Activated T-helper 17 cell treated with anti-CD3 and anti-CD28 coated beads, Interleukin-2, amount 50 U/mL, for 72 hours (primary cell): ENCODE data around the gene RELL2. TPM values are rescaled to one million over a fixed set of nuclear protein-coding genes. Genes with fewer than 3 reads are reported as not detected.

Experiments used
- total RNA-seq, 2 donors: library from RNA; stranded (reverse); gene quantifications; one replicate each; pipeline ENCODE4 v1.2.3, GENCODE V29; 2022

The RELL2 gene
- total RNA-seq, 2 donors from 2014 or later, result 16.5 to 29.9 TPM

Other genes starting within 250 kb of the RELL2 start
- under 1 TPM; 0.06 to 0.08 TPM for gene PCDHGB4, start 249.3 kb upstream of the RELL2 start, total RNA-seq
- not detected for gene PCDHGA8, start 244.4 kb upstream of the RELL2 start, total RNA-seq
- under 1 TPM; 0.09 to 0.24 TPM for gene PCDHGB5, start 239.1 kb upstream of the RELL2 start, total RNA-seq
- gene PCDHGA9, start 234.2 kb upstream of the RELL2 start, total RNA-seq, result not detected
- under 1 TPM in 1 of 2 donors, not detected in 1; 0.08 TPM for gene PCDHGB6, start 229.0 kb upstream of the RELL2 start, total RNA-seq
- under 1 TPM; 0.06 to 0.08 TPM for gene PCDHGA10, start 224.0 kb upstream of the RELL2 start, total RNA-seq
- under 1 TPM in 1 of 2 donors, not detected in 1; 0.11 TPM for gene PCDHGB7, start 219.3 kb upstream of the RELL2 start, total RNA-seq
- gene PCDHGA11, start 215.9 kb upstream of the RELL2 start, total RNA-seq, result under 1 TPM in 1 of 2 donors, not detected in 1; 0.09 TPM
- not detected for gene PCDHGA12, start 206.5 kb upstream of the RELL2 start, total RNA-seq
- gene PCDHGC3, start 161.0 kb upstream of the RELL2 start, total RNA-seq, result under 1 TPM in 1 of 2 donors, not detected in 1; 0.56 TPM
- not detected for gene PCDHGC4, start 152.0 kb upstream of the RELL2 start, total RNA-seq
- not detected for gene PCDHGC5, start 147.9 kb upstream of the RELL2 start, total RNA-seq
- 100 to 1,000 TPM; 186 to 268 TPM for gene DIAPH1, start 18.0 kb upstream of the RELL2 start, total RNA-seq
- gene HDAC3, start 148 bp upstream of the RELL2 start, total RNA-seq, result 100 to 1,000 TPM; 123 to 174 TPM
- 100 to 1,000 TPM in 1 of 2 donors, 10 to 100 TPM in 1; 38.7 to 113 TPM for gene FCHSD1, start 14.4 kb downstream of the RELL2 start, total RNA-seq
- gene ARAP3, start 45.2 kb downstream of the RELL2 start, total RNA-seq, result 10 to 100 TPM in 1 of 2 donors, 1 to 10 TPM in 1; 7.1 to 19.6 TPM
- gene PCDH1, start 241.4 kb downstream of the RELL2 start, total RNA-seq, result under 1 TPM in 1 of 2 donors, not detected in 1; 0.64 TPM